HK-2 (cell line): ENCODE data around the gene HARS1.
A peak's percentile ranks its signal among the peaks of the same experiment; 100 is the strongest.
"Not testable (repeated sequence)": the region's sequence is repeated elsewhere in the genome, so short reads cannot be mapped to it uniquely, and the experiment has no call there.

Source experiments
- DNase-seq: peaks from one replicate; pipeline ENCODE4 v3.0.0-alpha.2; 2018; ENCODE audit not compliant: unreplicated experiment

Gene HARS1

DNA sequence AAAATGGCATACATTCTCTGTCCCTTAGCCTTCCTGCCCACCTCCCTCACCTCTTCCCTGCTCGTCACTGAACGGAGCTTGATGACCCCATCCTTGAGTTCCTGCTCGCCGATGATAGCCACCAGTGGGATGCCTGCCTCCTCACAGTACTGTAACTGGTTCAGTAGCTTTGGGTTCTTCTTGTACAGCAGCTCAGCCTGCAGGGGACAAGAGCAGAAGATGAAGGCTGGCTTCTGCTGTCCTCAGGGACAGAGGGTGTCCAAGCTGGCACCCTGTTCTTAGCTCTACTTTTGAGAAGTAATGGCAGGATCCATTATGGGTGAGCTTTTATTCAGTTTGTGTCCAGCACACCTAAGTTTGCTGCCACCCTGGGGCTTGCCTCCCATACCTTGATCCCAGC, 16.5 kb downstream of the HARS1 start:
- DNase-seq, result no peak

DNA sequence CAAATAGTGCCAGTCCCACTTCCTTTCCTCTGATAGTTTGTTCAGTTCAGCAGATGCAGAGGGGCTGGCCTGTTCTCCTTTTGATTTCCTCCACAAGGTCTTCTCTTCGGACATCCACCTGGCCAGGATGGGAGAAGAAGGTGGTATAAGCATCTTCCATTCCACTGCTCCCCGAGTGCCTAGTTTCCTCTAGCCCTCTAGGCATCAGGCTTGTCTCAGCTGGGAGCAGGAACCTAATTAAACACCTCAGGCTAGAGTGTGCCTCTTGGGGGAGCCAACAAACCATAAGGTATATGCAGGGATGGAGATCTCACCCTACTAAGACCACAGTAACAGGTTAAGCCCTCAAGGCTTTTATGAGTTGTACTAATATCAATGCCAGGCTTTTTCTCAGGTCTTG, 17.0 kb downstream of the HARS1 start:
- DNase-seq, result no peak

DNA sequence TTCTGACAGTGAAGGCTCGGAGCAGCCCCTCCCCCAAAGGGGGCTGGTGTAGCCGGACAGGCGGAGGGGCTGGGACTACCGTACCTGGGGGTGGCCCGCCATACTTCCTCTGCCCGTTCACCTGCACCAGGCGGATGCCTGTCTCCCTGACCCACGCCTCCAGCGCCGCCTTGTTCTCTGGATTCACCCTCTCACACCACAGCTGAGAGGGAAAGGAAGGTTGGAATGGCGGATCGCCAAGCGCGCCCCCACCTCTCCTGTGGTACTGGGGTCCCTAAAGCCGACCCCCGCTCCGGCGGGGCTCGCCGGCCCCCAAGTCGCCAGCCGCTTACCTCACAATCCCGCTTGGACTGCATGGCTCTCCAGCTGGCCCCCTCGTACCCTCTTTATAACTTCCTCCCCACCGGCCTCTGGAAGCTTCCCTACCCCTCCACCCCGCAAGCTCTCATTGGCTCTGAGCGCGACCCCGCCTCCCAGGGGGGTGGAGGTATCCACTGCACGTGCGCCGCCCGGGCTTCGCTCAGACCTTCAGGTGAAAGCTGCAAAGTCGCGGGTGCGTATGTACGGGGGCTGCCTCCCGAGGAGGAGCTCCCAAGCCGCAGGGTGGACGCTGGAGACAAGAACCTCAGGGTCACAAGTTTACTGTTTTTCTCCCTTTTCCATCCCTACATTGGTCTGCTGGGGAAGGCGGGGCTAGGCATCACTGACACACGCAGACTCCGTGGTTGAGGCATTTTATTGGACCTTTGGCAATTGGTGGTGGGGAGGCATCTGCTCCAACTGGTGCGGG, 17.8 kb downstream of the HARS1 start, which contains the start of gene DND1:
Gene DND1 (minus strand): TSS at position 390 of the 790 bp plus-strand sequence. CDS start 34 bp downstream, at position 356.
- DNase-seq, result no peak

DNA sequence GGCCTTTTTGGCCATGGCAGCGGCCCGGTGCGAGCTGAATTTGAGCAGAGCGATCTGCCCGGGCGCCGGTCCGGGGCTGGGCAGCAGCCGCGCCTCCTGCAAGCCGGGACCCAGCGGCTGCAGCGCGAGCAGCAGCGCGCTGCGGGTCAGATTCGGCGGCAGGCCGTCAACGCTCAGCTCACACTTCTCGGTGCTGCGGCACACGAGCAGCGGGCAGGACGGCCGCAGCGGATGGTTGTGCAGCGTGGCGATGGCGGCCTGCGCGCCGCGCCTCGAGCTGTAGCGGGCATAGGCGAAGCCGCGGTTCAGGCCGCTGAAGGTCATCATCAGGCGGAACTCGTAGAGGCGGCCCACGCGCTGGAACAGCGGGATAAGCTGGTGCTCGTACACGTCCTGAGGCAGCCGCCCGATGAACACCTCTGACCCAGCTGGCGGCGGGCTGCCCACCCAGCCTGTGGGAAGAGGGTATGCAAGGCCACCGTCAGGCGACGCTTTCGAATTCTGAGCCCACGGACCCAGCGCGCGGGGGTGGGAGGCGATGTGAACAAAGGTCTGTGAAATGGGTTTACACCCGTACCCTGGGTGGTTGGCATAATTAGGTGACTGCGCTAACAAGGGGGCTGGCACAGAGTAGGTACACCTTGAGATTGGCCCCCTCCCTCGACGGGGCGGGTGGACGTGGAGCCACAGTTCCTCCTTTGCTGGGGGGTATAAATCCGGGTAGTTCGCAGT, 18.5 kb downstream of the HARS1 start:
- no peak for DNase-seq

DNA sequence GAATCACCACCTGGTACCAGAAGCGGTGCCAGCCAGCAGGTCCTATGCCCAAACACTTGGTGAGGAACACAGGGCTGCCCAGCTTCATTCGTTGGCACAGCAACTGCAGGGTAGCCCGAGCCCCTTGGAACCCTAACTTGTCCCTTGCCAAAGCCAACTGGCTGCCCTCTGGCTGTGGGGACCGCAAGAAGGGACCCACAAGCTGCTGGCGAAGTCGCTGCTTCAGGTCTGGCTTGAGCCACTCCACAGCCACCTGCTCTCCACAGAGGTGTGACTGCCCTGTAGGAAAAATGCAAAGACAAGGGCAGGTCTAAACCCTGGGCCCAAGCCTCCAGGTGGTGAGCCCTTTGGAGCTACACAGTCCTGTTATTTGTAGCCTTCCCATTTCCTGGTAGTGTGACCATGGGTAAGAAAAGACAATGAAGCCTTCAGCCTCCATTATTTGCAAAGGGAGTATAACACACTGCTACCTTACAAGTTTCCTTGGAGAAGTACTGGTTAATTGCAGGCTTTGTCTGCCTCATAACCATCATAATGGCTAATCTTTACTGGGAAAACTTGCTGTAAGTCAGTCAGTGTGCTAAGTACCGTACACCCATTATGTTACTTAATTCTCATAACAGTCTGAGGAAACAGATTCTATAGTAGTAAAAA, 19.6 kb downstream of the HARS1 start:
- no peak for DNase-seq

DNA sequence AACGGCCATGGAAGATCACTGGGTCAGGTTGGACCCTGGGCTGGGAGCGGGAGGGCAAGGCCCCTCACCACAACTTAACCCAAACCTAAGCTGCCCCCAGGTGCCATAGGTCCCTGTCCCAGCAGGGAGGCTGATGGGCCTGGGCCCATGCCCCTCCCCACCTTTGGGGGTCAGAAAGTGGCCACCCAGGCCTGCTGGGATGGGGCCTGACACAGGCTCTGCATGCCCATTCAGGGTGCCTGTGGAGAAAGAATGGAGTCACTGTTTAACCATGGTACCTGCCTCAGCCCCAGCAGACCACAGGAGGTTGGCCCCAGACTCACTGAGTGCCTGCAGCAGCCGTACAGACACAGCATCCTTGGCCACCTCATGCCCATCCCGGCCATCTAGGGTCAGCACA, 20.1 kb downstream of the HARS1 start:
- DNase-seq, result not testable (repeated sequence)

DNA sequence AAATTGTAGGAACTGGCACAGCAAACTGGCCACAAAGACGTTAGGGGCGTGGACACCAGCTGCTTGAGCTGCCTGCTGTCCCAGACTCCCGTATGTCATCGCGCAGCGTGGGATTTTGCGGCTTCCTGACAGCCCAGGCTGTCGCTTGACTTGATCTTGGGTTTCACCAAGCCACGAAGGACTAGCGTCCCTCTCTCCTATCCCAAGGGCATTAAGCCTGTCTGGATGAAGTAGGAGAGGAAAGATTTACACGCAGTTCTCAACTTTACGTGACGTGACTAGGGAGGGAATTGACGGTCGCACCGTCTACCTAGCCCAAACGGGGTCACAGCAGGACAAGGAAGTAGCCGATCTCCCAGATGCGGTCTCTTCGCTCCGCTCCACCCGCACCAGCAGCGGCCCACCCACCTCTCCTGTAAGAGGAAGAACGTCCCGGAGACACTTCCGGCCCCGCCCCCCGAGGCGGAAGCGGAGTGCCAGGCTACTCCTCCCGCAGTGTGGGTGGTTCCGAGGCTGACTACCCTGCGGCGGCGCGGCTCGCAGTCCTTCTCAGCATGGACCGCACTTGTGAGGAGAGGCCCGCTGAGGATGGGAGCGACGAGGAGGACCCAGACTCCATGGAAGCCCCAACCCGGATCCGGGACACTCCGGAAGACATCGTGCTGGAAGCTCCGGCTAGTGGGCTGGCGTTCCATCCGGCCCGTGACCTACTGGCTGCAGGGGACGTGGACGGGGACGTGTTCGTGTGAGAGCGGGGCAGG, 26.6 kb downstream of the HARS1 start, which contains the start of gene WDR55:
Gene WDR55 (plus strand): TSS at position 546 of the 761 bp plus-strand sequence. CDS start 9 bp downstream, at position 555.
- peak; percentile 88 for DNase-seq

DNA sequence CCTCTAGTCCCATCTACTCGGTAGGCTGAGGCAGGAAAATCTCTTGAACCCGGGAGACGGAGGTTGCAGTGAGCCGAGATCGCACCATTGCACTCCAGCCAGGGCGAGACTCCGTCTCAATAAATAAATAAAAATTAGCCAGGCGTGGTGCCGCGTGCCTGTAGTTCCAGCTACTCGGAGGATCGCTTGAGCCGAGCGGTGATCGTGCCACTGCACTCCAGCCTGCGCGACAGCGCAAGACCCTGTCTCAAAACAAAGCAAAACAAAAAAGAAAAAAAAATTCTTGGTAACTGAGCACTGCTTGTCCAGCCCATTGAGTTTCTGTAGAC, 27.2 kb downstream of the HARS1 start:
- no peak for DNase-seq

DNA sequence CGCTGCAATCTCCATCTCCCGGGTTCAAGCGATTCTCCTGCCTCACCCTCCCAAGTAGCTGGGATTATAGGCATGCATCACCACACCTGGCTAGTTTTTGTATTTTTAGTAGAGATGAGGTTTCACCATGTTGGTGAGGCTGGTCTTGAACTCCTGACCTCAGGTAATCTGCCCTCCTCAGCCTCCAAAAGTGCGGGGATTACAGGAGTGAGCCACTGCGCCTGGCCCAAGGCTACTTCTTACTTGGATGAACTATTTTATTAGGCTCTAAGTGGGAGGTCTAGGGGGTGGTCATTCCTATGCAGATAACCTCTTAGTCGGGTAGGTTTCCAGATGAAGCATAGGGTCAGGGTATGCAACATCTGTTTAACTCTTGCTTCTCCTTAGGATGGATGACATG, 30.8 kb downstream of the HARS1 start:
- not testable (repeated sequence) for DNase-seq

DNA sequence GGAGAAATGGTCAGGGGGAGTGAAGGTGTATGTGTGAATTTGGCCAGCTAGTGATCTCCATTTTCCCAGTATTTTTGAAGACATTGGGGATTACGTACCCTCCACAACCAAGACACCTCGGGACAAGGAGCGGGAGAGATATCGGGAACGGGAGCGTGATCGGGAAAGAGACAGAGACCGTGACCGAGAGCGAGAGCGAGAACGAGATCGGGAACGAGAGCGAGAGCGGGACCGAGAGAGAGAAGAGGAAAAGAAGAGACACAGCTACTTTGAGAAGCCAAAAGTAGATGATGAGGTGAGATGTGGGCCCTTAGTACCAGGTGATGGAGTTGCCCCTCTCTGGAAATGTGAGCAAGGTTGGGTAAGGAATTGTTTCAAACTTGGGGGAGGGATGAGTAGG, 32.3 kb downstream of the HARS1 start:
- no peak for DNase-seq

DNA sequence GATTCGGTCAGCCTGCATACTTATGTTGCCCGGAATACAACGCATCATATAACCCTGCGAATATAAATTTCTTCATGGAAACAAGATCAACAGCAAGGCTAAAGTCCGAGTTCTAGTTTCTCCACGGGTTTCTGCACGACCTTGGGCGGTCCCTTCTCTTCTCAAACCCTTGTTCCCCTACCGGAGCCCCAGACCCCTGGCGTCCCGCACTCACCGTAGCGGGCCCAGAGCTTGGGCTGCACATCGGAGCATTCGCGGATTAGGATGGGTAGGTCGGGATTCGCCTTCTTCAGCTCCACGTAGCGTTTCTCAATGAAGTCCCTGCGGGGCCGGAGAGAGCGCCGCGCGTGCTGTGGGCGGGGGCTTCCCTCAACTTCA, 44.1 kb downstream of the HARS1 start:
- no peak for DNase-seq

DNA sequence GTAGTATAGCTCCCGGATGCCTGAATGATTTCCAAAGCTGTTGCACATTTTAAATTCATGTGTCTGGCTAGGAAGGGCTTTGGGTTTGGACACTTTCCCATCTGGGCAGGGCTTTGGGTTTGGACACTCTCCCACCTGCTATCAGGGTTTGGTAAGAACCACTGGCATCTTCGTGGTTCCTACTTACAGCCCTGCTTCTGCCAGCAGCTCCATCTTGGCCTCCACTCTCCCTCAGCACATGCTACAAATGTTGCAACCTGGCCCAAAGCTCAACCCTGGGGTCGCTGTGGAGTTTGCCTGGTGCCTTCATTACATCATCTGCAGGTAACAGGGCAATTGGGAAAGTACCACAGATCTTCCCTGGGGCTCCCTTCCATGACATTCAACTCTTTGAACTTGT, 48.5 kb downstream of the HARS1 start:
- DNase-seq, result no peak

DNA sequence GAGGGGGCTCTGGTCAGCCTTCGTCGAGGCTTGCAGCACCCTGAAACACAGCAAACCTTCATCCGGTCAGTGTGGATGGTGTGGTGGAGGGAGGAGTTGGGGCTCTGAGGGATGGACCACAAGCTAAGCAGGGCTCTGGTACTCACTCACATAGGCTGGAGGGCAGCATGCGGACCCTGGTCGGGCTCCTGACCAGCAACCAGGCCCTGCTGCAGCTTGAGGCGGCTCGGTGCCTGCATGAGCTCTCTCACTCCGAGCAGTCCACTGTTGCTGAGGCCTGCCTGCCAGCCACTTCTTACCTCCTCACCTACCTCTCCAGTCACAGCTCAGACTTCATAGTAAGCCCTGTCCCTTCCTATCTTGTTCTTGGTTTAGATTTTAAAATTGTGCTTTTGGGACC, 49.5 kb downstream of the HARS1 start:
- no peak for DNase-seq

DNA sequence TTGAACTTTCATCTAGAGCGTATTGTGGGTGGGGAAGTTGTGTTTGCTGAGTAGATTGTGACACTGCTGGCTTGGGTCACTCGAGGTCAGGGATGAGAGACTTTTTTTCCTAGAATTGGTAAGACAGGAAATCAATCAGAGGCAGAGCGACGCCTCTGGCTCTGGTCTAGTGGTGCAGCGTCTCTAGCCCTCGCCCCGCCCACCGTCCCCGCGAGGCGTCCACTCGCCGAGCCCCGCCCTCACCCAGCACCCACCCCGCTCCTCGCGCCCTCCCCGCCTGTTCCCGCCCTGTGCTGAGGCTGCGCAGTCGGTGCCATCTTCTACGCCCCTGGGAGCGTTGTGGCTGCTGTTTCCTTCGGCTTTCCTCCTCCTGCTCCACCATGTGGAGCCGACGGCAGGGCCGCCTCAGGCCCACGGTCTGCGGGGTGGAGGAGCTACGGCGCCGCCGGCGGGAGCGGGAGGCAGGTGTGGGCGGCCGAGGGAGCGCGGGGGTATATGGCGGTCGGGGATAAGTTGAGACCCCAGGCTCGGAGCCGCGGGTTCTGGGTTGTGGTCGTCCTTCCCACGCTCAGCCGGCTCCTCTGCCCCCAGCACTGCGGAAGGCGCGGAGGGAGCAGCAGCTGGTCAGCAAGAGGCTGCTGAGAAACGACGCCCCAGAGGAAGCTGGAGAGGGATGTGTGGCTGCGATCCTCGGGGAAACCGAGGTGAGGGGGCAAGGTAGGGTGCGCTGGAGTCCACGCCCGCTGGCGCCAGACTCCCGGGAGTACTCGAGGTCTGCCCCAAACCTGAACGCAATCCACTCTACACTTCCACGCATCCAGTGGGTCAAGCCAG, 51.8 kb downstream of the HARS1 start, which contains the start of gene TMCO6:
Gene TMCO6 (plus strand): TSS at position 304 of the 834 bp plus-strand sequence. CDS start 77 bp downstream, at position 381.
- DNase-seq, result peak; percentile 90

DNA sequence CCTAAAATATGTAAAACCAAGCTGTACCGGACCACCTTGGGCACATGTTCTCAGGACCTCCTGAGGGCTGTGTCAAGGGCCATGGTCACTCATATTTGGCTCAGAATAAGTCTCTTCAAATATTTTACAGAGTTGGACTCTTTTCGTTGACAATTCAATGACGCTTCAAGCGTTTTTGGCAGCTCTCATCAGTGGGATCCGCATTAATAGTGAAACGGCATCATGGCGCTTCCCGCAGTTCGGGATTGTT, 52.3 kb downstream of the HARS1 start:
- not testable (repeated sequence) for DNase-seq

DNA sequence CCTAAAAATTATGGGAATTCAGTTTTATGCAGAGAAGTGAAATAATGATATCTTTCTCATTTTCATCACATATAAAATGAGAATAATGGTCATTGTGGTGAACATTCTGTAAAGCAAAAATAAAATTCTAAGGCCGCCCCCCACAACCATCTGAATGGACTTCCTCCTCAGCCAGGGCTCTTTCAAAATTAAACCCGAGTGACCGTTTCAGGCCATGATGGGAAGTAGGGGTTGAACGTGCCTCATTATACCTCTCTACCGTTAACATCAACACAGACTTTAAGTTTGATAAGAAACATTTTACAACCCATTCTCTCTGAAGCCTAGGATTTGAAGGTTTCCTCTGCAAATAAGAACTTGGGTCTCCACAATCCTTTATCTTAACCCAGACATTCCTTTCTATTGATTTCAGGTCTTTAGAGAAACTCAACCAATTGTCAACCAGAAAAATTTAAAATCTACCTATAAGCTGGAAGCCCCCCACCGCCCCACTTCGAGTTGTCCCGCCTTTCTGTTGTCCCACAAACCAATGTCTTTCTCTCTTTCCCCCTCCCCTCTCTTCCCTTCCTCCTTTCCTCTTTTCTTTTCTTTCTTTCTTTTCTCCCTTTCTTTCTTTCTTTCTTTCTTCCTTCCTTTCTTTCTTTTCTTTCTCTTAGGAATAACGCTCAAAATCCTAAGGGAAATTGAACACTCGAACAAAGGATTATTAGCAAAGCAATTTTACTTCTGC, 53.6 kb downstream of the HARS1 start:
- no peak for DNase-seq

DNA sequence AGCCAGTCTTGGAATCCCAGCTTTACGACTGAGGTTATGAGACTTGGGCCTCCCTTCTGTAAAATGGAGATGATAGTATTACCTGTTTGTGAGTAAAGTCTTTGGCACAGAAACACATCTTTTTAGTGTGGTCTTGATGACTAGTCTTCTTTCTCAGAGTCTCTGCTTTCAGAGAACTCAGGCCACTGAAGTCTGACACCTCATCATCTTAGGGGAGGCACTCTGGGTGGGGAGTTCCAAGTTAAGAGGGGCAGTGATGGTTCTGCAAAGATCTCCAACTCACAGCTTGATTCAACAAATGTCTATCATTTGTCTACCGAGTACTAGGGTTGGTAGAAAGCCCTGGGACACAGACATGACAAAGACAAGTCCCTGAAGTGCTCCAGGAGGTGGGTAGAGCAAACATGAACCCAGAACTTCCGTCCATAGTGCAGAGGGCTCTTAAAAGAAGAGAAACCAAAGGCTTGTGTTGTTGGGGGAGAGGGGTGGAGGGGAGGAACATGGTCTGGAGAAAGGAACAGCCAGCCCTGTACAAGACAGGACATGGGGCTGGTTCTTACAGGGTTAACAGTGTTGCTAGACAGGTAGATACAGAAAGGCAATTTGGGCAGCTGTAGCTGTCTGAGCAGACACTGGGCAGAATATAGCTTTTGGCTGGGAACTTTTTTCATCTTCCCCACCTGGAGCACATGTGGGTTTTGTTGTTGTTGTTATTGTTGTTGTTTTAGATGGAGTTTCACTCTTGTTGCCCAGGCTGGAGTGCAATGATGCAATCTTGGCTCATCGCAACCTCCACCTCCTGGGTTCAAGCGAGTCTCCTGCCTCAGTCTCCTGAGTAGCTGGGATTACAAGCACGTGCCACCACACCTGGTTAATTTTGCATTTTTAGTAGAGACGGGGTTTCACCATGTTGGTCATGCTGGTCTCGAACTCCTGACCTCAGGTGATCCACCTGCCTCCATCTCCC, 55.6 kb downstream of the HARS1 start:
- no peak for DNase-seq

DNA sequence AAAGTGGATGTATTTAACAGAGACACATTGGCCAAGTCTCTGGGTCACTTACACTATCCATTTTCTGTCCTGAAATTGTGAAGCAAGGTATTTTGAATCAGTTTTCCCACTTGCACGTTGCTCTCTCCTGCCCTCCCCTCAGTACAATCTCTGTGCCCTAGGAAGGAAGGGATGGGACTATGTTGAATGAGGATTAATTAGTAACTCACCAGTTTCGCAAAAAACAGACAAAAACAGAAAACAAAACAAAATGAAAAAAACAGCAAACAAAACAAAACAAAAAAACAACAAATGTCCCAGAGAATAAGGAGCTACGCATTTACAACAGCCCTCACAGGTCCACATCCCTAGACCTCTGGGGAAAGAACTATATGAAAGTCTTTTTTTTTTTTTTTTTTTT, 57.1 kb downstream of the HARS1 start:
- DNase-seq, result no peak

DNA sequence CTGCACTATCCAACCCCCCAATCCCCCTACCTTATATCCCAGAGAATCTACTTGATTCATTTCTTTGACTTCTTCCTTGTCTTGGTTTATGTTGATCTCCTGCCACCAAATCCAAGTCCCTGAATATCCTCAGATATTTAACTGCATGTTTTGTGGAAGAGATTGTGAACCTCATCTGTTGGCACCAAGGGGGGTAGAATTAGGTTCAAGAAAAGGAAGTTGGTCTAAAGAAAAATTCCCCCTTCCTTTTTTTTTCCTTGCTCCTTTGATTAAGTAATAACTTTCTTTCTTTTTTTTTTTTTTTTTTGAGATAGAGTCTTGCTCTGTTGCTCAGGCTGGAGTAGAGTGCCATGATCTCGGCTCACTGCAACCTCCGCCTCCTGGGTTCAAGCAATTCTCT, 57.7 kb downstream of the HARS1 start:
- no peak for DNase-seq
